BJ (cell line): ENCODE results near the gene ZNF568. TPM values are rescaled to one million over a fixed set of nuclear protein-coding genes. Genes with fewer than 3 reads are reported as not detected.

Source experiments
- CTCF ChIA-PET: fragments of 350-600 bp; formaldehyde crosslinking; extraction: SDS; loops from one replicate; lab custom pipeline; 2021; ENCODE audit warnings: antibody characterized with exemption, inconsistent platforms; lab: Yijun Ruan, JAX
- POLR2A ChIA-PET: fragments of 300-600 bp; sonication (Branson Sonifier 250); formaldehyde crosslinking; extraction: SDS; loops from one replicate; lab custom pipeline; 2021; ENCODE audit warnings: antibody characterized with exemption; lab: Charles Lee
- DNase-seq: peaks from one replicate; pipeline ENCODE4 v3.0.0-alpha.2; 2011; ENCODE audit warnings: low read depth
- H3K27me3 ChIP-seq: 2 replicates; pipeline ENCODE4 v1.6.0; 2011; ENCODE audit warnings: low read length; ENCODE audit not compliant: control insufficient read depth, insufficient read depth
- H3K36me3 ChIP-seq: 2 replicates; pipeline ENCODE4 v1.5.1; 2011; ENCODE audit warnings: low read length; ENCODE audit not compliant: control insufficient read depth, insufficient read depth
- H3K4me3 ChIP-seq: 2 replicates; pipeline ENCODE4 v1.5.1; 2011; ENCODE audit warnings: low read depth, mild to moderate bottlenecking, control low read depth, low read length
- polyA minus RNA-seq: library from RNA; depleted of rRNA, polyadenylated mRNA; stranded (reverse); fragments of >200 nt; gene quantifications from 2 replicates; pipeline ENCODE4 v1.2.3, GENCODE V29; 2011; rRNA and poly(A)+ RNA removed
- polyA plus RNA-seq: library from polyadenylated mRNA; depleted of rRNA; stranded (reverse); fragments of >200 nt; gene quantifications from 2 replicates; pipeline ENCODE4 v1.2.3, GENCODE V29; 2011; rRNA removed
- TF ChIP-seq, protein P1 (sequence below): IDR thresholded peaks from 2 replicates; pipeline ENCODE4 v1.5.1; 2011; ENCODE audit warnings: low read depth, mild to moderate bottlenecking, control low read depth, inconsistent platforms, low read length, moderate library complexity; ENCODE audit not compliant: insufficient read depth

ZNF568 gene
- polyA plus RNA-seq (5.4 and 7.0 TPM in 2 replicates), polyA minus RNA-seq (3.6 and 5.7 TPM in 2 replicates)

GRCh38 chr19:36915992-36916830, at the start of gene ZNF568, which contains the start of gene ZNF829:
ZNF568 (plus strand) TSS chr19:36916332; CDS start chr19:36922771, 6,439 bp downstream.
ZNF829 (minus strand) TSS chr19:36916291; CDS start chr19:36915167, 1,124 bp downstream.
- ChIA-PET POLR2A (no interaction called here), CTCF (interaction anchor here (0.6 to 1.0 kb wide), 3 partner anchors 10 to 249 kb away, joined by 3 read pairs; no protein-coding TSS in a partner anchor)
- TF ChIP-seq, protein P1, sequence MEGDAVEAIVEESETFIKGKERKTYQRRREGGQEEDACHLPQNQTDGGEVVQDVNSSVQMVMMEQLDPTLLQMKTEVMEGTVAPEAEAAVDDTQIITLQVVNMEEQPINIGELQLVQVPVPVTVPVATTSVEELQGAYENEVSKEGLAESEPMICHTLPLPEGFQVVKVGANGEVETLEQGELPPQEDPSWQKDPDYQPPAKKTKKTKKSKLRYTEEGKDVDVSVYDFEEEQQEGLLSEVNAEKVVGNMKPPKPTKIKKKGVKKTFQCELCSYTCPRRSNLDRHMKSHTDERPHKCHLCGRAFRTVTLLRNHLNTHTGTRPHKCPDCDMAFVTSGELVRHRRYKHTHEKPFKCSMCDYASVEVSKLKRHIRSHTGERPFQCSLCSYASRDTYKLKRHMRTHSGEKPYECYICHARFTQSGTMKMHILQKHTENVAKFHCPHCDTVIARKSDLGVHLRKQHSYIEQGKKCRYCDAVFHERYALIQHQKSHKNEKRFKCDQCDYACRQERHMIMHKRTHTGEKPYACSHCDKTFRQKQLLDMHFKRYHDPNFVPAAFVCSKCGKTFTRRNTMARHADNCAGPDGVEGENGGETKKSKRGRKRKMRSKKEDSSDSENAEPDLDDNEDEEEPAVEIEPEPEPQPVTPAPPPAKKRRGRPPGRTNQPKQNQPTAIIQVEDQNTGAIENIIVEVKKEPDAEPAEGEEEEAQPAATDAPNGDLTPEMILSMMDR: peak; percentile 81
- H3K4me3 ChIP-seq: peak within 1 kb of the TSS; percentile 85
- DNase-seq: peak; percentile 52
- H3K36me3 ChIP-seq: 0 out of 2 replicates have a peak, but pooled peaks cover 2% of the 10 kb centered on the region
- no peaks in the 10 kb centered on the region for H3K27me3 ChIP-seq

GRCh38 chr19:36876993-36877938, 38.9 kb upstream of the ZNF568 start:
- H3K27me3 ChIP-seq: no peaks in the 10 kb centered on the region
- CTCF ChIA-PET: no interaction called here
- H3K4me3 ChIP-seq: no peak overlapping the region
- DNase-seq: no peak
- POLR2A ChIA-PET: no interaction called here
- H3K36me3 ChIP-seq: peaks cover 4% of the 10 kb centered on the region; the same call in 1 of the 2 replicates
- TF ChIP-seq, protein P1: no peak

DNA sequence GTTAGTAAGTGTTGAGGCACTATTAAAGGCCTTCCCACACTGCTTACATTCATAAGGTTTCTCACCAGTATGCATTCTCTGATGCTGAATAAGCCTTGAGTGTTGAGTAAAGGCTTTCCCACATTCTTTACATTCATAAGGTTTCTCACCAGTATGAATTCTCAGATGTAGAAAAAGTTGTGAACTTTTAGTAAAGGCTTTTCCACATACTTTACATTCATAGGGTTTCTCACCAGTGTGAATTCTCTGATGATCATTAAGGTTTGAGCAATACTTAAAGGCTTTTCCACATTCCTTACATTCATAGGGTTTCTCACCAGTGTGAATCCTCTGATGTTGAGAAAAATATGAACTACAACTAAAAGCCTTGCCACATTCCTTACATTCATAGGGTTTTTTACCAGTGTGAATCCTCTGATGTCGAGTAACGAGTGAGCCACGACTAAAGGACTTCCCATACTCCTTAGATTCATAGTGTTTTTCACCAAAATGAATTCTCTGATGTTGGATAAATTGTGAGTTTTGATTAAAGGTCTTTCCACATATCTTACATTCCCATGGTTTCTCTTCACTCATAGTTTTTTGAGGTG, 24.3 kb upstream of the ZNF568 start:
- H3K36me3 ChIP-seq: peaks cover 2% of the 10 kb centered on the region
- no peak overlapping the region for H3K4me3 ChIP-seq
- H3K27me3 ChIP-seq: no peaks in the 10 kb centered on the region
- DNase-seq: no peak
- TF ChIP-seq, protein P1: no peak
- ChIA-PET CTCF (interaction anchor here (0.6 kb wide), 1 partner anchor 296 kb away, joined by 3 read pairs; no protein-coding TSS in a partner anchor), POLR2A (no interaction called here)

- POLR2A ChIA-PET: no interaction called here
- no peak overlapping the region for H3K4me3 ChIP-seq
- DNase-seq: no peak
- CTCF ChIA-PET: no interaction called here
- TF ChIP-seq, protein P1: no peak
- H3K27me3 ChIP-seq: no peaks in the 10 kb centered on the region
- peaks cover 2% of the 10 kb centered on the region for H3K36me3 ChIP-seq
Measured at GRCh38 chr19:36894849-36895383, 21.2 kb upstream of the ZNF568 start.
